HG03139 (cell line): ENCODE data around the gene JDP2.
"Not testable (repeated sequence)": the region's sequence is repeated elsewhere in the genome, so short reads cannot be mapped to it uniquely, and the experiment has no call there.

Experiments
- ATAC-seq: cut with Tn5 transposase; IDR thresholded peaks from one replicate; pipeline ENCODE4 v1.9.1; 2021; ENCODE audit not compliant: unreplicated experiment

The JDP2 gene

GRCh38 chr14:75454963-75455546 lies 27.2 kb downstream of the JDP2 start:
- ATAC-seq = no peak

- no peak for ATAC-seq
Observed at GRCh38 chr14:75456069-75456996, 28.5 kb downstream of the JDP2 start.

GRCh38 chr14:75456997-75457335 lies 29.1 kb downstream of the JDP2 start:
- ATAC-seq = no peak

- ATAC-seq = no peak
Observed at GRCh38 chr14:75457648-75458165, 29.9 kb downstream of the JDP2 start.

GRCh38 chr14:75458305-75458704 lies 30.5 kb downstream of the JDP2 start:
- ATAC-seq = no peak

- no peak for ATAC-seq
Observed at GRCh38 chr14:75459099-75459741, 31.4 kb downstream of the JDP2 start.

GRCh38 chr14:75459791-75460190 lies 32.0 kb downstream of the JDP2 start:
- no peak for ATAC-seq

- ATAC-seq = no peak
Observed at GRCh38 chr14:75460394-75460793, 32.6 kb downstream of the JDP2 start.

GRCh38 chr14:75461303-75461702 lies 33.5 kb downstream of the JDP2 start:
- ATAC-seq = no peak

GRCh38 chr14:75461755-75462349 lies 34.0 kb downstream of the JDP2 start:
- ATAC-seq = no peak

- ATAC-seq = no peak
Observed at GRCh38 chr14:75464626-75465025, 36.8 kb downstream of the JDP2 start.

GRCh38 chr14:75467763-75468162 lies 39.9 kb downstream of the JDP2 start:
- no peak for ATAC-seq

- ATAC-seq = no peak
Observed at GRCh38 chr14:75469164-75469563, 41.3 kb downstream of the JDP2 start.

- ATAC-seq = no peak
Observed at GRCh38 chr14:75469606-75470237, 41.9 kb downstream of the JDP2 start.

GRCh38 chr14:75470238-75470797 lies 42.5 kb downstream of the JDP2 start:
- no peak for ATAC-seq

- ATAC-seq = no peak
Observed at GRCh38 chr14:75471059-75471458, 43.2 kb downstream of the JDP2 start.

GRCh38 chr14:75474127-75474526 lies 46.3 kb downstream of the JDP2 start:
- ATAC-seq = not testable (repeated sequence)

- ATAC-seq = no peak
Observed at GRCh38 chr14:75476274-75476995, 48.6 kb downstream of the JDP2 start.

- ATAC-seq = no peak
Observed at GRCh38 chr14:75477881-75478280, 50.1 kb downstream of the JDP2 start.
